ENCODE data around the gene UBAP1L. TPM values are rescaled to one million over a fixed set of nuclear protein-coding genes. Genes with fewer than 3 reads are reported as not detected.
A peak's percentile ranks its signal among the peaks of the same experiment; 100 is the strongest.
"Not testable (repeated sequence)": the region's sequence is repeated elsewhere in the genome, so short reads cannot be mapped to it uniquely, and the experiment has no call there.

Gene UBAP1L
- total and polyA plus RNA-seq, 12 donors: 0.65 to 5.3 (median 1.6) TPM

GRCh38 chr15:65050270-65050669 is 64.7 kb downstream of the UBAP1L start:
- ATAC-seq (no peak), DNase-seq (no peak)
- Histone ChIP-seq H3K27me3 (no peaks in the 10 kb centered on the region), H3K9me3 (no peaks in the 10 kb centered on the region), H3K4me1 (peaks cover 4 to 36% (median 25%) of the 10 kb centered on the region in 9 donors), H3K27ac (no peak overlapping the region), H3K36me3 (peaks cover 0 to 13% (median 0%) of the 10 kb centered on the region in 9 donors), H3K4me3 (no peak overlapping the region)
- 60% methylated on average over 4 of the region's 4 CpGs for WGBS, 2 donors
- intact Hi-C loops (cut with DNase I): loop anchor here in 7 of 10 donors (5.0 to 10.0 kb wide), 5 partner anchors 37 to 235 kb away; partner anchors contain the start of gene PARP16 (in 1 of the 7)
- TF ChIP-seq CTCF (IDR thresholded peaks at IDR 0.05): no peak

- H3K36me3 ChIP-seq: peaks cover 0 to 13% (median 0%) of the 10 kb centered on the region in 9 donors
- intact Hi-C loops (cut with DNase I): no loop called here
- no peak for TF ChIP-seq CTCF (IDR thresholded peaks at IDR 0.05)
- peak; percentile 88 to 95 for DNase-seq
- no peaks in the 10 kb centered on the region for H3K27me3 ChIP-seq
- peaks cover 4 to 36% (median 24%) of the 10 kb centered on the region in 9 donors for H3K4me1 ChIP-seq
- ATAC-seq: peak; percentile 84 to 95 (median 91)
- 3% methylated on average over 19 of the region's 19 CpGs for WGBS, 2 donors
- no peak overlapping the region for H3K27ac ChIP-seq
- no peaks in the 10 kb centered on the region for H3K9me3 ChIP-seq
- H3K4me3 ChIP-seq: peak overlapping the region in 9 of 10 donors; percentile 13 to 50 (median 43)
These were observed 65.6 kb downstream of the UBAP1L start for GRCh38 chr15:65049418-65049840.

- ATAC-seq (no peak), DNase-seq (no peak)
- Histone ChIP-seq H3K27ac (no peak overlapping the region), H3K4me3 (no peak overlapping the region), H3K27me3 (no peaks in the 10 kb centered on the region), H3K4me1 (peaks cover 4 to 38% (median 23%) of the 10 kb centered on the region in 9 donors), H3K36me3 (peaks cover 0 to 3% (median 0%) of the 10 kb centered on the region in 9 donors), H3K9me3 (no peaks in the 10 kb centered on the region)
- intact Hi-C loops (cut with DNase I): no loop called here
- TF ChIP-seq CTCF (IDR thresholded peaks at IDR 0.05): no peak
- 77 to 78% methylated on average over 2 of the region's 2 CpGs for WGBS, 2 donors
These were observed 66.8 kb downstream of the UBAP1L start for GRCh38 chr15:65048241-65048640.

- H3K27ac ChIP-seq: peak within 1 kb of the TSS in 1 of 10 donors; percentile 19
- H3K4me1 ChIP-seq: peaks cover 4 to 35% (median 22%) of the 10 kb centered on the region in 9 donors
- DNase-seq (peak; percentile 54 to 57), ATAC-seq (peak; percentile 64 to 91 (median 76))
- 70 to 80% methylated on average over 7 of the region's 7 CpGs for WGBS, 2 donors
- TF ChIP-seq CTCF (IDR thresholded peaks at IDR 0.05): no peak
- no peaks in the 10 kb centered on the region for H3K9me3 ChIP-seq
- H3K27me3 ChIP-seq: no peaks in the 10 kb centered on the region
- intact Hi-C loops (cut with DNase I): no loop called here
- no peaks in the 10 kb centered on the region for H3K36me3 ChIP-seq
- H3K4me3 ChIP-seq: no peak within 1 kb of the TSS
These were observed 70.1 kb downstream of the UBAP1L start, which contains the start of gene SLC51B for GRCh38 chr15:65044724-65045481. Gene SLC51B, plus strand, starts transcription at chr15:65045387. Its CDS starts 4,618 bp downstream, at chr15:65050005.

GRCh38 chr15:65044218-65044617 is 70.8 kb downstream of the UBAP1L start:
- peak in 3 of 8 donors; percentile 38 to 60 (median 38) for ATAC-seq
- intact Hi-C loops (cut with DNase I): not testable (repeated sequence)

More at GRCh38 chr15:65044218-65044617, 70.8 kb downstream of the UBAP1L start:
- H3K4me1 ChIP-seq: peaks cover 0 to 28% (median 15%) of the 10 kb centered on the region in 9 donors
- not testable (repeated sequence) for H3K9me3 ChIP-seq, H3K4me3 ChIP-seq, H3K27ac ChIP-seq, H3K27me3 ChIP-seq, DNase-seq, H3K36me3 ChIP-seq
- 74 to 79% methylated on average over 5 of the region's 5 CpGs for WGBS, 2 donors
